A673 (cell line): Measurements from ENCODE around the gene C10orf90. TPM values are rescaled to one million over a fixed set of nuclear protein-coding genes. Genes with fewer than 3 reads are reported as not detected.

Source experiments
- BruUV-seq: library from RNA; stranded (reverse); fragments of 400-500 nt; replicated peaks from 2 replicates; lab custom pipeline; 2021; lab: Mats Ljungman, UMichigan
- CTCF ChIA-PET: fragments of 300-600 bp; sonication (Branson Sonifier 250); formaldehyde crosslinking; loops from one replicate; lab custom pipeline; 2022; ENCODE audit warnings: antibody characterized with exemption; lab: Charles Lee
- POLR2A ChIA-PET: fragments of 300-600 bp; sonication (Branson Sonifier 250); formaldehyde crosslinking; loops from one replicate; lab custom pipeline; 2022; ENCODE audit warnings: antibody characterized with exemption; ENCODE audit not compliant: low non-redundant PET; lab: Charles Lee
- DNase-seq: peaks from one replicate; pipeline ENCODE4 v3.0.0-alpha.2; 2015; ENCODE audit warnings: low spot score
- H3K27ac ChIP-seq: fragments of 200-600 bp; sonication (generic); 2 replicates; pipeline ENCODE4 v1.5.1; 2016; ENCODE audit warnings: mixed run types, low read depth, mild to moderate bottlenecking, mixed read lengths, antibody characterized with exemption, low read length; ENCODE audit not compliant: poor library complexity, severe bottlenecking
- H3K27me3 ChIP-seq: fragments of 200-600 bp; sonication (generic); replicated peaks from 2 replicates; pipeline ENCODE4 v1.6.1; 2017; ENCODE audit warnings: mixed run types, low read depth, mild to moderate bottlenecking, mixed read lengths, antibody characterized with exemption, low read length; ENCODE audit not compliant: insufficient read depth, poor library complexity
- H3K36me3 ChIP-seq: fragments of 200-600 bp; sonication (generic); 2 replicates; pipeline ENCODE4 v1.6.1; 2016; ENCODE audit warnings: mixed run types, mild to moderate bottlenecking, mixed read lengths, antibody characterized with exemption, low read length; ENCODE audit not compliant: insufficient read depth, poor library complexity, severe bottlenecking
- H3K4me1 ChIP-seq: fragments of 200-600 bp; sonication (generic); 2 replicates; pipeline ENCODE4 v1.6.1; 2017; ENCODE audit warnings: mixed run types, mild to moderate bottlenecking, mixed read lengths, antibody characterized with exemption, low read length; ENCODE audit not compliant: insufficient read depth, poor library complexity, severe bottlenecking
- H3K4me3 ChIP-seq: fragments of 200-600 bp; sonication (generic); 2 replicates; pipeline ENCODE4 v1.5.1; 2016; ENCODE audit warnings: low read depth, mixed run types, mild to moderate bottlenecking, mixed read lengths, low read length; ENCODE audit not compliant: poor library complexity, severe bottlenecking
- H3K9me3 ChIP-seq: fragments of 200-600 bp; sonication (generic); 2 replicates; pipeline ENCODE4 v1.6.1; 2016; ENCODE audit warnings: mixed run types, low read depth, mild to moderate bottlenecking, mixed read lengths, antibody characterized with exemption, low read length; ENCODE audit not compliant: poor library complexity, severe bottlenecking
- CTCF ChIP-seq: fragments of 300-800, 200-600 bp; sonication (generic); conservative IDR thresholded peaks from 2 replicates; pipeline ENCODE4 v1.5.1; 2017; ENCODE audit warnings: low read depth, mild to moderate bottlenecking, antibody characterized with exemption, low read length, moderate library complexity, mixed read lengths
- EZH2 ChIP-seq: fragments of 200-600 bp; sonication (generic); IDR thresholded peaks from 2 replicates; pipeline ENCODE4 v1.6.1; 2017; ENCODE audit warnings: borderline replicate concordance, low read depth, mild to moderate bottlenecking, mixed read lengths, antibody characterized with exemption, low read length; ENCODE audit not compliant: poor library complexity, severe bottlenecking
- intact Hi-C: fragments of 100-400 bp; cut with micrococcal nuclease; formaldehyde crosslinking; loops from one replicate; pipeline ENCODE4 v1.10.0; 2022; ENCODE audit not compliant: unreplicated experiment
- total RNA-seq: library from RNA; stranded (reverse); gene quantifications from 2 replicates; pipeline ENCODE4 v1.2.3, GENCODE V29; 2021

The C10orf90 gene
- total RNA-seq, 1 experiment from 2014 or later: not detected

- peaks cover 4% of the 10 kb centered on the region for H3K27me3 ChIP-seq
- no peak overlapping the region for H3K4me3 ChIP-seq
- no peaks in the 10 kb centered on the region for H3K4me1 ChIP-seq
- no peak for DNase-seq
- BruUV-seq: no TSS peak
- no peaks in the 10 kb centered on the region for H3K36me3 ChIP-seq
- intact Hi-C loops: no loop called here
- no peak overlapping the region for H3K27ac ChIP-seq
- ChIA-PET CTCF (no interaction called here), POLR2A (no interaction called here)
- H3K9me3 ChIP-seq: no peaks in the 10 kb centered on the region
- TF ChIP-seq EZH2 (no peak), CTCF (no peak)
Observed at GRCh38 chr10:126455036-126455765, 215.3 kb downstream of the C10orf90 start.

DNA sequence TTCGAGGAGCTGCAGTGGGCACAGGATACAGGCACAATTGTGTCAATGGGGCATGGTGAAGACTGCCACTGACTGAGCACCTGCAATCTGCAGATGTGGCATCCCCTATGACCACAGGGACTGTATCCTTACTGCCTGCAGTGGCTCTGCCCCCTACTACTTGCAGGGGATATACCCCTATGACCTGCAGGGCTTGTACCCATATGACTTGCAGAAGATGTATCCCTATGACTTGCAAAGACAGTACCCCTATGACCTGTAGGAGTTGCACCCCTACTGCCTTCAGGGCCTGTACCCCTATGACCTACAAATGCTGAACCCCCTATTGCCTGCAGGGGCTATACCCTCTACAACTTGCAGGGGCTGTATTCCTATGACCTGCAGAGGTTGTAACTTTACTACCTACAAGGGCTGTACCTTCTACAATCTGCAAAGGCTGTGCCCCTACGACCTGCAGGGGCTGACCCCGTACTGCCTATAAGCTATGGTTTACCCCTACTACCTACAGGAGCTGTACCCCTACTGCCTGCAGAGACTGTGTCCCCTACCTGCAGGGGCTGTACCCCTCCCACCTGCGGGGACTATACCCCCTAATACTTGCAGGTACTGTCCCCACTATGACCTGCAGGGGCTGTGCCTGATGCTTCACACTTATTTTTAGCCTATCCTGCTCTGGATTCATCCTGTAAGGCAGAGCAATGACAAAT, 216.3 kb downstream of the C10orf90 start:
- Histone ChIP-seq H3K4me3 (no peak overlapping the region), H3K36me3 (no peaks in the 10 kb centered on the region), H3K27ac (no peak overlapping the region), H3K27me3 (peaks cover 4% of the 10 kb centered on the region), H3K4me1 (no peaks in the 10 kb centered on the region), H3K9me3 (no peaks in the 10 kb centered on the region)
- CTCF ChIA-PET: no interaction called here
- DNase-seq: no peak
- no TSS peak for BruUV-seq
- intact Hi-C loops: no loop called here
- TF ChIP-seq EZH2: no peak
- TF ChIP-seq CTCF: no peak
- POLR2A ChIA-PET: no interaction called here

DNA sequence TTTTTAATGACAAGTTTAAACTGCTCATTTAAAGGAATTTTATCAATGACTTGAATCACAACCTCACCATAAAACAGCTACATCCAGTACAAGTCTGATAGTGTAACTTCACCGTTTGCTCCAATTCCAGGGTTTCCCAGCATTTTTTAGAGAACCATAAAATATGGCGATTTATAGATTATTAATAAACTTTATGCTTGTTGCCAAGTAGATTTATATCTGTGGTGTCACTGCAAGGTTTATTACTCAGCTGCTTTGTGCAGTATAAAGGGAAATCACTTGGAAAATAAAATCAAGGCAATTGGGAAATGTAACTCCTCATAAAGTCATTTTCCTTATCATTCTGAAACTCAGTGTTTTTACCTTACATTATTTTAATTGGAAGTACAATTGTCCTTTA, 218.2 kb downstream of the C10orf90 start:
- no peak for DNase-seq
- intact Hi-C loops: no loop called here
- H3K27ac ChIP-seq: no peak overlapping the region
- H3K27me3 ChIP-seq: peaks cover 4% of the 10 kb centered on the region
- CTCF ChIA-PET: no interaction called here
- POLR2A ChIA-PET: no interaction called here
- no peaks in the 10 kb centered on the region for H3K36me3 ChIP-seq
- TF ChIP-seq CTCF (no peak), EZH2 (no peak)
- no TSS peak for BruUV-seq
- H3K4me3 ChIP-seq: no peak overlapping the region
- H3K4me1 ChIP-seq: no peaks in the 10 kb centered on the region
- no peaks in the 10 kb centered on the region for H3K9me3 ChIP-seq
